RWPE1 (cell line): Measurements from ENCODE around the gene CTIF.
A peak's percentile ranks its signal among the peaks of the same experiment; 100 is the strongest.

ENCODE experiments used
- CTCF ChIA-PET: fragments of 350-600 bp; sonication (Branson Sonifier 250); formaldehyde crosslinking; extraction: SDS; loops from one replicate; lab custom pipeline; 2021; lab: Yijun Ruan, JAX
- POLR2A ChIA-PET: fragments of 400-600 bp; formaldehyde crosslinking; extraction: SDS; loops from one replicate; lab custom pipeline; 2020; ENCODE audit warnings: antibody characterized with exemption; ENCODE audit not compliant: low non-redundant PET; lab: Yijun Ruan, JAX
- DNase-seq: peaks from one replicate; pipeline ENCODE4 v3.0.0; 2012; ENCODE audit warnings: low spot score
- H3K27ac ChIP-seq: fragments of 450-650 bp; 2 replicates; pipeline ENCODE4 v1.5.1; 2017
- CTCF ChIP-seq: fragments of 450-650 bp; conservative IDR thresholded peaks from 2 replicates; pipeline ENCODE4 v1.5.1; 2017; ENCODE audit warnings: low read depth, mild to moderate bottlenecking

Gene CTIF

GRCh38 chr18:48778344-48779011 lies 239.6 kb downstream of the CTIF start:
- ChIA-PET POLR2A (no interaction called here), CTCF (interaction anchor here (0.5 to 0.6 kb wide), 3 partner anchors 9 to 100 kb away, joined by 3 to 4 read pairs (median 3); no protein-coding TSS in a partner anchor)
- no peak for TF ChIP-seq CTCF
- no peak overlapping the region for H3K27ac ChIP-seq
- no peak for DNase-seq

- TF ChIP-seq CTCF = no peak
- ChIA-PET CTCF (interaction anchor here (0.6 kb wide), 1 partner anchor 57 kb away, joined by 4 read pairs; no protein-coding TSS in a partner anchor), POLR2A (no interaction called here)
- H3K27ac ChIP-seq = no peak overlapping the region; the same call in 1 of the 2 replicates
- DNase-seq = no peak
Observed at GRCh38 chr18:48779462-48779861, 240.6 kb downstream of the CTIF start.

GRCh38 chr18:48780201-48780912 lies 241.5 kb downstream of the CTIF start:
- ChIA-PET POLR2A (no interaction called here), CTCF (no interaction called here)
- no peak for TF ChIP-seq CTCF
- H3K27ac ChIP-seq = 0 out of 2 replicates have a peak overlapping the region, but pooled peaks have one; percentile 10
- DNase-seq = no peak

GRCh38 chr18:48780913-48781162 lies 242.0 kb downstream of the CTIF start:
- ChIA-PET CTCF (no interaction called here), POLR2A (no interaction called here)
- DNase-seq = no peak
- H3K27ac ChIP-seq = 0 out of 2 replicates have a peak overlapping the region, but pooled peaks have one; percentile 10
- no peak for TF ChIP-seq CTCF

GRCh38 chr18:48781163-48781987 lies 242.5 kb downstream of the CTIF start:
- no peak for TF ChIP-seq CTCF
- H3K27ac ChIP-seq = 0 out of 2 replicates have a peak overlapping the region, but pooled peaks have one; percentile 10
- ChIA-PET POLR2A (no interaction called here), CTCF (no interaction called here)
- no peak for DNase-seq

GRCh38 chr18:48781988-48782363 lies 243.1 kb downstream of the CTIF start:
- no peak for TF ChIP-seq CTCF
- POLR2A ChIA-PET = no interaction called here
- no peak for DNase-seq
- CTCF ChIA-PET = interaction anchor here (0.6 kb wide), 1 partner anchor 160 kb away, joined by 3 read pairs; no protein-coding TSS in a partner anchor
- no peak overlapping the region for H3K27ac ChIP-seq
